ENCODE data around the gene RPRD1A.
"Not testable (repeated sequence)": the region's sequence is repeated elsewhere in the genome, so short reads cannot be mapped to it uniquely, and the experiment has no call there.

The RPRD1A gene

DNA sequence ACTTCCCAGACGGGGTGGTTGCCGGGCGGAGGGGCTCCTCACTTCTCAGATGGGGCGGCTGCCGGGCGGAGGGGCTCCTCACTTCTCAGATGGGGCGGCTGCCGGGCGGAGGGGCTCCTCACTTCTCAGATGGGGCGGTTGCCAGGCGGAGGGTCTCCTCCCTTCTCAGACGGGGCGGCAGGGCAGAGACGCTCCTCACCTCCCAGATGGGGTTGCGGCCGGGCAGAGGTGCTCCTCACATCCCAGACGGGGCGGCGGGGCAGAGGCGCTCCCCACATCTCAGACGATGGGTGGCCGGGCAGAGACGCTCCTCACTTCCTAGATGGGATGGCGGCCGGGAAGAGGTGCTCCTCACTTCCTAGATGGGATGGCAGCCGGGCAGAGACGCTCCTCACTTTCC, 10.4 kb upstream of the RPRD1A start:
- not testable (repeated sequence) for DNase-seq

DNA sequence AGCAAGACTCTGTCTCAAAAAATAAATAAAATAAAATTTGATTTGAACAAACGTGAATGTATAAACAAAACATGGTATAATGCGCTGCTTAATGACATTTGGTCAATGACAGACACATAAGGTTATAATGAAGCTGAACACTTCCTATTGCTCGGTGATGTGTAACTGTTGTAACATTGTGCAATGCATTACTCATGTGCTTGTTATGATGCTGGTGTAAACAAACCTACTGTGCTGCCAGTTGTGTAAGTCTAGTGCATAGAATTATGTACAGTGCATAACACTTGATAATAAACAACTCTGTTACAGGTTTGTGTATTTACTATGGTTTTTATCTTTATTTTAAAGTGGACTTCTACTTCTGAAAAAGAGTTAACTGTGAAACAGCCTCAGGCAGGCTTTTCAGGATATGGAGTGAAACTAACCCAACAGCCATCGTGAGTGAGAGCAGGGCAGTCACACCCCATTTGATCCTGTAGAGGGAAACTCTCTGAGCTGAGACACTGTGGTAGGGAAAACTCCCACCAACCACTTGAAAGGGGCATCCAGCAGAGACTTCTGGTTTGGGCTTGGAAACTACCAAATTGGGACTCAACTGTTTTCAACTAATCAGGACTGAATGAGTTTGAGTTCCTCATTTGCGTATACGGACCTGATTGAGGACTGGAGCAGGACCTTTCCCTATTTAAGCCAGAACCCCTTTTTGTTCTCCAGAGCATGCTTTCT, 8.7 kb upstream of the RPRD1A start:
- peak; percentile 48 to 83 (median 83) for DNase-seq

GRCh38 chr18:36074435-36074834, 7.1 kb upstream of the RPRD1A start:
- no peak for DNase-seq

GRCh38 chr18:36073676-36074075, 6.3 kb upstream of the RPRD1A start:
- DNase-seq: no peak

GRCh38 chr18:36072406-36072805, 5.0 kb upstream of the RPRD1A start:
- not testable (repeated sequence) for DNase-seq

DNA sequence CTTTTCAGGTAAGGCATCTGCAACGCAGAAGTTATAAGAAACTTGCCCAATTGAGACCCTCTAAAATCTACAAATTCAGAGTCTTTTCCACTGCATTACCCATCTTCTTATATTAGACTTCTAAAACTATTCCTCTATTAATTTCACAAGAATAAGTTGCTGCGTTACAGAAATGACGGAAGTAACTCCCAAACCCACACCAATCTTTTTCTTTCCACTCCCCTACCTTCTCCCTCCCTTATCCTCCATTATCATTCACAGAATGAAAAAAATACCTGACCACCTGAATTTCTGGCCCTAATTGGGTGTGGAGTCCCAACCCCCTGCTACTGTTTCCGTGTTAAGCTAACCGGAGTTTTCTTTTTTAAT, 689 bp downstream of the RPRD1A start:
- DNase-seq: peak; percentile 17 to 33 (median 31)

- DNase-seq: peak in 1 of 3 donors; percentile 23
These were observed 1.4 kb downstream of the RPRD1A start for GRCh38 chr18:36066001-36066400.

- not testable (repeated sequence) for DNase-seq
These were observed 2.6 kb downstream of the RPRD1A start for GRCh38 chr18:36064809-36065079.

DNA sequence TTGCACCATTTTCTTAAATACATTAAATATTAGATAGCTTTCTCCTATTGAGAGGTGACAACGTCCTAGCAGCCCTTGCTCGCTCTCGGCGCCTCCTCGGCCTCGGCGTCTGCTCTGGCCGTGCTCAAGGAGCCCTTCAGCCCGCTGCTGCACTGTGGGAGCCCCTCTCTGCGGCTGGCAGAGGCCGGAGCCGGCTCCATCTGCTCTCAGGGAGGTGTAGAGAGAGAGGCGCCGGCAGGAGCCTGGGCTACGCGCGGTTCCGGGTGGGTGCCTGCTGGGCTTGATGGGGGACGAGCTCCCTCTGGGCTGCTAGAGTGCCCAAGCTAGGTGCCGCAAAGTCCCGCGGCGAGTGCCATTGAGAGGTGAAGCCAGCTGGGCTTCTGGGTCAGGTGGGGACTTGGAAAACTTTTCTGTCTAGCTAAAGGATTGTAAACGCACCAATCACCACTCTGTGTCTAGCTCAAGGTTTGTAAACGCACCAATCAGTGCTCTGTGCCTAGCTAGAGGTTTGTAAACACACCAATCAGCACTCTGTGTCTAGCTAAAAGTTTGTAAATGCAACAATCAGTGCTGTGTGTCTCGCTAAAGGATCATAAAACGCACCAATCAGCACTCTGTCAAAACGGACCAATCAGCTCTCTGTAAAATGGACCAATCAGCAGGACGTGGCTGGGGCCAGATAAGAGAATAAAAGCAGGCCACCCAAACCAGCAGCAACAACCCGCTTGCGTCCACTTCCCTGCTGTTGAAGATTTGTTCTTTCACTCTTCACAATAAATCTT, 3.1 kb downstream of the RPRD1A start:
- DNase-seq: no peak

DNA sequence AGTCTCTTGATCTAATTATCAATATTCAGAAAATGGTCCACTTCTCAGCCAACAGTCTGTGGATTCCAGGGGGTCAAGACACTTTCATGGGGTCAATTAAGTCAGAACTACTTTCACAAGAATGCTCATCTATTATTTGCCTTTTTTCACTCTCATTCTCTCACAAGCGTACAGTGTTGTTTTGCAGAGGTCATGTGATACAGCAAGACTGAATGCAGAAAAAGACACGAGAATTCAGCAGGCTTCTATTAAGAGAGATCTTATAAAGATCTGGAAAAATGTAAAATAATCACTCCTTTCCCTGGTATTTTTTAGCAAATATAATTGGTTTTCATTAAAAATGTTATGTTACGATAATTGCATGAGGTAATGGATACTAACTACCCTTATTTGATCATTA, 8.7 kb downstream of the RPRD1A start:
- DNase-seq: no peak

DNA sequence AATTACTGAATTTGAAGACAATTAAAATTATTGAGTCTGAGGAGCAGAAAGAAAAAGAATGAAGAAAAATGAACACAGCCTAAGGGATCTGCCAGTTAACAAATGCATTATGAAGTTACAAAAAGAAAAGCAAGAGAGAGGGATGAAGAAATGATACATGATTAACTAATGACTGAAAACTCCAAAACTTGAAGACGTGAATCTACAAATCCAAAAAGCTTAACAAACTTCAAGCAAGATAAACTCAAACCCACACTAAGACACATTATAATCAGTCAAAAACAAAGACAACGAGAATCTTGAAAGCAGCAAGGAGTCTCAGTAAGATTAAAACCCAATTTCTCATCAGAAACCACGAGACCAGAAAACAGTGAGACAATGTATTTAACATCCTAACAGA, 15.6 kb downstream of the RPRD1A start:
- no peak for DNase-seq

- no peak for DNase-seq
These were observed 16.9 kb downstream of the RPRD1A start for GRCh38 chr18:36050479-36050878.

GRCh38 chr18:36047521-36047920, 19.8 kb downstream of the RPRD1A start:
- no peak for DNase-seq

- DNase-seq: no peak
These were observed 20.5 kb downstream of the RPRD1A start for GRCh38 chr18:36046898-36047297.

- no peak for DNase-seq
These were observed 21.9 kb downstream of the RPRD1A start for GRCh38 chr18:36045241-36045991.

DNA sequence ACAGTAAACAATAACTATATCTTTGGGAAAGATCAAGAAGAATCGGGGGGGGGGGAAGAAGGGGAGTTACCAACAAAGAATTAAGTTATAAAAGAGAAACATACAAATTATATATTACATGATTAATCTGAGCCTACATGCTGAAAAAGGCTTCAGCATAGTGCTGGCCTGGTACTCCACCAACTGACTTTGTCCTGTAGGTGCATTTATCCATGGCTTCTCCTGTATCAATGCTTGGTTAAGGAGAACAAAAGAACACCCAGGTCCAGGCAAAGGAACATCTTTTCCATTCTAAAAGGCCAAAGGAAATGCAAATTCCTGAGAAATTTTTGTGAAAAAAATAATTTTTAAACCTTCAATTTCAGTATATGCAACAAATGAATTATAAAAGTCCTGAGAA, 24.2 kb downstream of the RPRD1A start:
- DNase-seq: no peak

GRCh38 chr18:36041146-36041545, 26.2 kb downstream of the RPRD1A start:
- no peak for DNase-seq

- no peak for DNase-seq
These were observed 29.2 kb downstream of the RPRD1A start for GRCh38 chr18:36038102-36038663.

DNA sequence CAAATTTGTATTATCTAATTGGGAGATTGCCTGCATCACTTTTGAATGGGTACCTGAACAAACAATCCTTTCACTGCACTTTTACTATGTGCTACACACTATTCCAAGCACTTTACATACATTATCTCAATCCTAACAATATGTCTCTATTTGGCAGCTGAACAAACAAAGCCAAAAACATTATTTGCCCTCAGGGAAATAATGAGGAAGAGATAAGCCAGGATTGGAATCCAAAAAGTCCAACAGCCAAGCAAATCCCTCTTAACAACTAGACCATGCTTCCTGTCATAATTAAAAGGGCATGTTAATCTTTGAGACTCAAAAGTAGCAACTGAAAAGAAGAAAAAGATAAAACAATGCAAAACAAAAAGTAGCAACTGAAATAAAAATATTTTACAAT, 32.1 kb downstream of the RPRD1A start:
- DNase-seq: no peak

DNA sequence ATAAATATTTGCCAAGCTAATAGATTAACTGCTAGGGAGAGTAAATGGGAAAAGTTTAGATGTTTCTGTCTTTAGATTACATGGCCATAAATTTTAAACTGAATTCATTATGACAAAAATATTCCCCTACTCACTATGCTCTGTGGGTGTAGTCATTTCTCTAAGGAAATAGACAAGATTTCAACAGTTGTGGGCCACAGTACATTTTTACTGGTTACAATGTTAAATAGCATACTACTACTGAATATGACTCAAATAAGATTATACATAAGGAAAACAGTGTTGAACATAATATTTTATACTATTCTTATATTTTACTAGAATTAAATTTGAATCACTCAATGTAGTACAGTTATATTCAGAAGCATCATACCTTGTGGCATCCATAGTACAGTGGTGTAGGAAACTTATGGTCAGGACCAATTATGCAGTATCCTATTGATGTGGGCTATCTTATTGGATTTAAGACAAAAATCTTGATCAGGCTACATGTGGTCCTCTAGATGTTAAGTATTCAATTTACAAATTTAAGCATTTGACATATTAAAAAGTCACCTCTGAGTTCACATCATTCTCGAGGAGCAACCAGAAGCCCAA, 33.0 kb downstream of the RPRD1A start:
- no peak for DNase-seq

- no peak for DNase-seq
These were observed 35.5 kb downstream of the RPRD1A start for GRCh38 chr18:36031903-36032302.

DNA sequence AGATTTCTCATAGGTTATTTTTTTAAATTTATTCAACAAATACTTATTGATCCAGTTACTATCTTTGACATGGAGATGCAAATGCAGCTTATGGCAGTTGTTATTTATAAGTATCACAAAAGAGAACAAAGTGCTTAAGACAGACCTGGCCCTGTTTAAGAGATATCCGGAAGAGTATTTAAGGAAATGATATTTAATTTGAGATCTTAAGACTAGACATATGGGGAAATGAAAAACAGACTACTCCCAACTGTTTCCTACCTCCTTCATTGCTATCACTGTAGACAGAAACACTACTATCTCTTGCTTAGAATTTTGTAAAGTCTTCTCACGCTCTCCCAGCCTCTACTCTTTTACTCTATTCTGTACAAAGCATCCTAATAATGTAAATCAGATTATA, 36.0 kb downstream of the RPRD1A start:
- DNase-seq: no peak

DNA sequence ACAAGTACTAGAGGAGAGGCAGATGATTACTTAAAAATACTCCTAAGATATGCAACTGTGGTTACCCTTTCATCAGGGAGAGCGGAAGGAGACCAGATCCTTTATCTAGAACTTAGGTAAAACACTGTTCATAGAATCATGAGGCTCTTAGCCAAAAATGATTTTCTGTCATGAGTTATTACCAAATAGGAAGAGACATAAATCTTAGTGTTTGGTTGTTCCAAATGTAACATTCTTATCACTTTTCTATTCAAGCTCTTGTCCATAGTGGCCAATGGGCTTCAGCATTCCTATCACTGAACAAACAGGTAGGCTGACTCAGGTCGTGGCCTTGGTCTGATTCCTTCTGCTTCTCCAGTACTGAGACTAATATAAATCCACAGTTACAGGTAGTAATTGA, 38.5 kb downstream of the RPRD1A start:
- DNase-seq: no peak

All from suppressor macrophage treated with lipopolysaccharide for 1 hour (primary cell).